Activated CD4-positive, alpha-beta T cell treated with anti-CD3 and anti-CD28 coated beads, Interleukin-2, amount 50 U/mL, for 4 hours (primary cell): Measurements from ENCODE around the gene CBX2.
"Not testable (repeated sequence)": the region's sequence is repeated elsewhere in the genome, so short reads cannot be mapped to it uniquely, and the experiment has no call there.

Experiments
- DNase-seq, 2 experiments: peaks; one replicate each; pipeline ENCODE4 v3.0.0-alpha.2; 2020

Gene CBX2

DNA sequence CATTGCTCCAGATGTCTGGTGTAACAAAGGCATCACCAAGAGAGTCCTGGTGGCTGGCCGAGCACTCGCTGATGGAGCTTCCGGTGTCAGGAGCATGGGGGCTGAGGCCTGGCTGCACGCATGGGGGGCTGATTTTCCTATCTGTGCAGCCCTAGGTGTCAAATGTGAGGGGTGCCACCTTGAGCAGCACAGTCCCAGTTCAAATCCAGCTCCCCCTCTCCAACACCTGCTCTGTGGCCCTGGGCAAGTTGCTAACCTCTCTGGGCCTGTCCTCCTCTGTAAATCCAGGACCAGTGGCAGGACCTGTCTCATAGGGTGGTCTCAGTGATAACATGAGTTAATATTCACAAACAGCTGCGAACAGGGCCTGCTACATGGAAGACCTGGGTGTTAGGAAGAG lies 34.3 kb upstream of the CBX2 start:
- DNase-seq, result no peak

- no peak for DNase-seq
Observed at GRCh38 chr17:79745641-79746105, 32.3 kb upstream of the CBX2 start.

- DNase-seq, result no peak
Observed at GRCh38 chr17:79746889-79747507, 30.9 kb upstream of the CBX2 start.

GRCh38 chr17:79747508-79748294 lies 30.2 kb upstream of the CBX2 start:
- no peak for DNase-seq

- no peak for DNase-seq
Observed at GRCh38 chr17:79748295-79749099, 29.5 kb upstream of the CBX2 start.

GRCh38 chr17:79749156-79749815 lies 28.7 kb upstream of the CBX2 start:
- no peak for DNase-seq

DNA sequence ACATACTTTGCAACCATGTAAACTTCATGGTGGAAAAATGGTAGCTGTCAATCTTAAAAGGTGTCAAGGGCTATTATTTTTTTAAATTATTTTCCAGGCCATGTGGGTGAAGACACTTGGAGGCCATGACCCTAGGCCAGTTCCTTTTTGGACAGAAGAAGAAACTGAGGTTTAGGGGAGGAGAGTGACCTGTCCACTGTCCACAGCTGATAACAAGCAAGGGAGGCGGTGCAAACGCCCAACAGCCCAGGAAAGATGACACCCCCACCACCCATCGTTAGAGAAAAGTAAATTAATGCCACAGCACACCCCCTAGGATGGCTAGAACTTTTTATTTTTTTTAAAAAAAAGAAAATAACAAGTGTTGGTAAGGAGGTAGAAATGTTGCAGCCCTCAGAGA lies 28.0 kb upstream of the CBX2 start:
- no peak for DNase-seq

DNA sequence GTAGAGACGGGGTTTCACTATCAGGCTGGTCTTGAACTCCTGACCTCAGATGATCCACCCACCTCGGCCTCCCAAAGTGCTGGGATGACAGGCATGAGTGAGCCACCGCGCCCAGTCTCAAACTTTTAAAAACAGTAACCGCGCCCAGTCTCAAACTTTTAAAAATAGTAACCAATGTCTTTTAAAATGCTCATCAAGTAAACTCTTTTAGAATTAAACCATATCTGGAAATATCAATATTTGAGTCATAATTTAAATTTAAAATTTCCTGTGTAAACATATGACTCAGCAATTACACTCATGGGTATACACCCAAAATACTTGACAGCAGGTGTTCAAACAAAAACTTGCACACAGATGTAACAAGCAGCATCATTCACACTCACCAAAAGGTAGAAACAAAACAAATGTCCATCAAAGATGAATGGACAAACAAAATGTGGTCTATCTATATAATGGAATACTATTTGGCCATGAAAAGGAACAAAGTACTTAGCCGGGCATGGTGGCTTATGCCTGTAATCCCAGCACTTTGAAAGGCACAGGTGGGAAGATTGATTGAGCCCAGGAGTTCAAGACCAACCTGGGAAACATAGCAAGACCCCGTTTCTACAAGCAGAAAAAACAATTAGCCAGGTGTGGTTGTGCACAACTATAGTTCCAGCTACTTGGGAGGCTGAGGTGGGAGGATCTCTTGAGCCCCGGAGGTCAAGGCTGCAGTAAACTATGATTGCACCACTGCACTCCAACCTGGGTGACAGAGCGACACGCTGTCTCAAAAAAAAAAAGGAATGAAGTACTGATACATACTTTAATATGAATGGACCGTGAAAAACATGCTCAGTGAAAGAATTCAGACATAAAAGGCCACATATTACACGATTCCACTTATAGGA lies 27.1 kb upstream of the CBX2 start:
- no peak for DNase-seq

GRCh38 chr17:79752175-79752574 lies 25.8 kb upstream of the CBX2 start:
- peak; percentile 19 to 28 for DNase-seq

DNA sequence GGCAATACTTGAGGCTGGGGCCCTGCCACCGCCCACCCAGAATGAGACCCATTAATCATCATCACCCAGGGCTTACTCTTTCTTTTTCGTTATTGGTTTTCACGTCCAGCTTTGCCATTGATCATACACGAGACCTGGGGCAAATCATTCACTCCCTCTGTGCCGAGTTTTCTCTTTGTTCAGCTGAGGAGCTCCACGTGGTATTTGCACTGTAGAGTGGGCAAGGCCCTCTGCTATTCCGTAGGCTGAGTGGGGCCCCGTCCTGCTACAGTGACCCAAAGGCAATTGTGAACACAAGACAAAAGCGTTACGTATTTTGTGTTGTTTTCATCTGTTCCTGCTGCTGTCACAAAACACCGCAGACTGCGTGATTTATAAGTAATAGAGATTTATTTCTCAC lies 23.6 kb upstream of the CBX2 start:
- DNase-seq, result no peak

DNA sequence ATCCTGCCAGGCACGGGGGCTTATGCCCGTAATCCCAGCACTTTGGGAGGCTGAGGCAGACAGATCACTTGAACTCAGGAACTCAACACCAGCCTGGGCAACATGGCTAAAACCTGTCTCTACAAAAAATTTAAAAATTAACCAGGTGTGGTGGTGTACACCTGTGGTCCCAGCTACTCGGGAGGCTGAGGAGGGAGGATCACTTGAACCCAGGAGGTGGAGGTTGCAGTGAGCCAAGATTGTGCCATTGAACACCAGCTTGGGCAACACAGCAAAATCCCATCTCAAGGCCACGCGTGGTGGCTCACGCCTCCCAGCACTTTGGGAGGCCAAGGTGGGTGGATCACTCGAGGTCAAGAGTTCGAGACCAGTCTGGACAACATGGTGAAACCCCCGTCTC lies 23.0 kb upstream of the CBX2 start:
- DNase-seq, result not testable (repeated sequence)

- DNase-seq, result no peak
Observed at GRCh38 chr17:79755591-79755990, 22.4 kb upstream of the CBX2 start.

GRCh38 chr17:79757140-79757745 lies 20.7 kb upstream of the CBX2 start:
- no peak for DNase-seq

GRCh38 chr17:79758271-79758670 lies 19.7 kb upstream of the CBX2 start:
- DNase-seq, result no peak

DNA sequence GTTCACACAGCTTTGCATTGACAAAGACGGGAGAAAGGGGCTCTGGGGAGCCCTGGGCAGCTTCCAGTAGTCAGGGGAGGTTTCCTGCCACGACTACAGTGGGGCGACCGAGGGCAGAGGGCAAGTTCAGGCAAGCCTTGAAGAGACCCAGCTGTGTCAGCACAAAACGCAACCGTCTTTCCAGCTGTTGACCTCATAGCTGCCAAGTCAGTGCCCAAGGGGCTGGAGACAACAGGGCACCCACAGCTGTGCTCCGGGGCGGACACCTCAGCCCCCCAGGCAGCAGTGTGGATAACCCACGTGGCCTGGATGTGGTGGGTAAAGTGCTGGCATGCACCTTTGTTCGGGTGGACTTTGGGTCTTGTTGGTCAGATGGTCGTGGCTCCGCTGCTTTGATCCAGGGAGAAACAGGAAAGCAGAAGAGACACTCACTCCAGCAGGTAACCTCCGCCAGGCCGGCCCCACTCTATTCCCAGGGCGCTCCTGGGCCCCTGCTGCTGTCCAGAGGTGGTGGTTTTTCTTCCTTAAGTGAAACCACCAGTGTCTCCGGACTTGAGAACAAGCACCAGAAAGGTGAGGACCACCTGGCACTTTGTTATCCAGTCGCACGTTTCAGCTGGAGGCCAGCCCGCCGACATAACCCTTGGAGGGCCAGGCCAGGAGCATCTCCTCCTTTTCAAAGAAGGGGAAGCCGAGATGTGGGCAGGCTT lies 17.6 kb upstream of the CBX2 start:
- DNase-seq, result no peak

DNA sequence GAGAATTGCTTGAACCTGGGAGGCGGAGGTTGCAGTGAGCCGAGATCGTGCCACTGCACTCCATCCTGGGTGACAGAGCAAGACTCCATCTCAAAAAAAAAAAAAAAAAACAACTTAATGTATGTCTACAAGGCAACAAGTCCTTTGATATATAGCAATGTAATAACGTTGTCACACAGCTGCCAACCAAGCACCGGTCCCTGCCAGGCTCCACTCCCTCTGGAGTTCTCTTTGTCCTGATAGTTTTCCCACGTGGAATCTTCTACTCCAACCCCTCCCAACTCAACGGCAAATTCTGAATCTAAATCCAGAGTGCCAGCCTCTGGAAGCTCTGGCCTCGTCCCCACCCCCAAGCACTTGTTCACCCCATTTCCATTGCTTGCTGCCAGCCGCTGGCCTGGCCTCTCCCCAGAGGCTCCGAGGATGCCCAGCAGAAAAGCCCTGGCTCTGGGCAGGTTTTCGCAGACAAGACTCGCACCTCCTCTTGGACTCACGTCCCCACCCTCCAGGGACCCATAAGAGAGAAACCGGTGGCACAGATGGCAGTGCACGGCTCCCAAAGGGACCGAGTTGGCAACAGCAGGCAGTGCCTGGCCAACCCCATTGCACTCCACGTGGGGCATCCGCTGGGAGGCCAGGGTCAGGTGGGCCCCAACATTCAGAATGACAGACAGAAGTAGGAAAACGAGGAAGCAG lies 15.9 kb upstream of the CBX2 start:
- DNase-seq, result no peak

DNA sequence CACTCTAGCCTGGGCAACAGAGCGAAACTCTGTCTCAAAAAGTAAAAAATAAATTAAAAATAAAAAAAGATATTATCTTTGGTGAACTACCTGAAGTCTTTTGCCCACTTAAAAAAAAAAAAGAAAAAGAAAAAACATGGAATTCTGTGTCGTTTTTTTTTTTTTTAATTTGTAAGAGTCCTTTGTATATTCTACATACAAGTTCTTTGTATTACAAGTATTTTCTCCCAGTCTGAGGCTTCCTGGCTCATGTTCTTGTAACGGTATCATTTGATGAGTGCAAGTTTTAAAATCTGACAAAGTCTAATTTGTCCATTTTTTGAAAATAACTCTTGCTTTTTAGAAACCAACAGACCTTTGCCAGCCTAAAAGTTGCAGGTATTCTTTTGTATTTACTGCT lies 12.2 kb upstream of the CBX2 start:
- no peak for DNase-seq

DNA sequence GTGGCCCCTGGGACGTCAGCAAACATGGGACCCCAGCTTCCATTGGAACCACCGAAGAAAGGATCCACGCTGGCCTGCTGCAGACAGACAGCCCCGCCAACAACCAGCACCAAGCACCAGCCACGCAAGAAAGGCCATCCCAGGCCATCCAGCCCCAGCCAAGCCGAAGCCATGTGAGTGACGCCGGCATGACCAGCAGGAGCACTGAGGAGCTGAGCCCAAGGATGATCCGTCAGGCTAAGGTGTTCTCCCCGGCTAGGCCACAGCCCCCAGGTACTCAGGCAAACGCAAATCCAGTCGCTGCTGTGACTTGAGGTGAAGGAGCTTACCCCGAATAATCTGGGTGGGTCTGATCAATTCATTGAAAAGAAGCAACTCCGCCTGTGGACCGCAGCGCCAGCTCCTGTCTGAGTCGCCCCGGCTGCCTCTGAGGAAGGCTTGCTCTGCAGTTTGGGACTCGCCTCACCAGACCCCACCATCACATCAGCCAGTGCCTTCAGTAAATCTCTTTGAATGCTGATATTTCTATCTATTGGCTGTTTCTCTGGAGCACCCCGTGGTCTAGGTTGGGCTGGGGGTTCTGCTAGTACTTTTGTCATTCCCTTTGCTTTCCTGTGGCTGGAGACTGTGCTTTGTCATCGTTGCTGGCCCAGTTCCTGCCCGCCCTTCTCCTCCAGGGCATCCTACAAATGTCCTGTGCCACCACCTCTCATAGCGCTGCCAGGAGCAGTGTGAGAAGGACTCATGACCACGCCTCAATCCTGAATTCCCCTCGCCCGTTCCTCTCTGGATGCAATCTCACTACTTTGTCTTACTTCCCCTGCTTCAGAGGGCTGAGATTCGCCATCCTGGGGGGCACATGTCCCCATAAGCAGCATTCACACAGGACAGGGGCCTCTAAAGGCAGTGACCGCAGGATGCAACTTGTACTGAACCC lies 8.1 kb upstream of the CBX2 start:
- no peak for DNase-seq

DNA sequence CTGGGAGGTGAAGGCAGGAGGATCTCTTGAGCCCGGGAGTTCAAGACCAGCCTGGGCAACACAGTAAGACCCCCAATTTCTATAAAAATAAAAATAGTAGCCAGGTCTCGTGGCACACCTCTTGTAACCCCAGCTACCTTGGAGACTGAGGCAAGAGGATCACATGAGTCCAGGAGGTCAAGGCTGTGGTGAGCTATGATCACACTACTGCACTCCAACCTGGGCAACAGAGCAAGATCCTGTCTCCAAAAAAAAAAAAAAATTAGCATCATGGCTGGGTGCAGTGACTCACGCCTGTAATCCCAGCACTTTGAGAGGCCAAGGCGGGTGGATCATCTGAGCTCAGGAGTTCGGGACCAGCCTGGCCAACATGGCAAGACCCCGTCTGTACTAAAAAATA lies 6.7 kb upstream of the CBX2 start:
- DNase-seq, result no peak
